T-helper 17 cell (primary cell): Measurements from ENCODE around the gene LMAN1. TPM values are rescaled to one million over a fixed set of nuclear protein-coding genes. Genes with fewer than 3 reads are reported as not detected.

Experiments used
- ATAC-seq: fragments of 150-1000 bp; cut with Tn5 transposase; 2 replicates; pipeline ENCODE4 v1.10.0; 2021; ENCODE audit warnings: mild to moderate bottlenecking, moderate library complexity
- DNase-seq, 3 donors: peaks; one replicate each; pipeline versions ENCODE4 v3.0.0 to v3.0.0-alpha.2; 2020 to 2021
- H3K9me3 ChIP-seq: one replicate; pipeline ENCODE4 v1.7.0; 2013; ENCODE audit warnings: low read length, mild to moderate bottlenecking; ENCODE audit not compliant: control insufficient read depth, poor library complexity, severe bottlenecking
- H3K27ac Mint-ChIP-seq: one replicate; pipeline ENCODE4 v1.8.0; 2022; ENCODE audit warnings: mild to moderate bottlenecking, moderate library complexity, mixed read lengths
- H3K27me3 Mint-ChIP-seq: one replicate; pipeline ENCODE4 v1.8.0; 2022; ENCODE audit warnings: mixed read lengths
- H3K36me3 Mint-ChIP-seq: one replicate; pipeline ENCODE4 v1.8.0; 2022; ENCODE audit warnings: low read depth, mixed read lengths
- H3K4me1 Mint-ChIP-seq: one replicate; pipeline ENCODE4 v1.8.0; 2022; ENCODE audit warnings: mild to moderate bottlenecking, mixed read lengths
- H3K4me3 Mint-ChIP-seq: one replicate; pipeline ENCODE4 v1.8.0; 2022; ENCODE audit warnings: mild to moderate bottlenecking, moderate library complexity, mixed read lengths
- total RNA-seq, 4 donors: library from RNA in 2 of 4; stranded (reverse) in 2 of 4; gene quantifications; one replicate each; pipeline ENCODE4 v1.2.3 and lab custom pipeline; 2022 to 2026

The LMAN1 gene, protein sequence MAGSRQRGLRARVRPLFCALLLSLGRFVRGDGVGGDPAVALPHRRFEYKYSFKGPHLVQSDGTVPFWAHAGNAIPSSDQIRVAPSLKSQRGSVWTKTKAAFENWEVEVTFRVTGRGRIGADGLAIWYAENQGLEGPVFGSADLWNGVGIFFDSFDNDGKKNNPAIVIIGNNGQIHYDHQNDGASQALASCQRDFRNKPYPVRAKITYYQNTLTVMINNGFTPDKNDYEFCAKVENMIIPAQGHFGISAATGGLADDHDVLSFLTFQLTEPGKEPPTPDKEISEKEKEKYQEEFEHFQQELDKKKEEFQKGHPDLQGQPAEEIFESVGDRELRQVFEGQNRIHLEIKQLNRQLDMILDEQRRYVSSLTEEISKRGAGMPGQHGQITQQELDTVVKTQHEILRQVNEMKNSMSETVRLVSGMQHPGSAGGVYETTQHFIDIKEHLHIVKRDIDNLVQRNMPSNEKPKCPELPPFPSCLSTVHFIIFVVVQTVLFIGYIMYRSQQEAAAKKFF
- total RNA-seq = 10 to 100 TPM; 47.2 to 58.1 TPM
- total RNA-seq (lab: John Stamatoyannopoulos, UW) = 68.5 to 123 reads per million in 2 donors

DNA sequence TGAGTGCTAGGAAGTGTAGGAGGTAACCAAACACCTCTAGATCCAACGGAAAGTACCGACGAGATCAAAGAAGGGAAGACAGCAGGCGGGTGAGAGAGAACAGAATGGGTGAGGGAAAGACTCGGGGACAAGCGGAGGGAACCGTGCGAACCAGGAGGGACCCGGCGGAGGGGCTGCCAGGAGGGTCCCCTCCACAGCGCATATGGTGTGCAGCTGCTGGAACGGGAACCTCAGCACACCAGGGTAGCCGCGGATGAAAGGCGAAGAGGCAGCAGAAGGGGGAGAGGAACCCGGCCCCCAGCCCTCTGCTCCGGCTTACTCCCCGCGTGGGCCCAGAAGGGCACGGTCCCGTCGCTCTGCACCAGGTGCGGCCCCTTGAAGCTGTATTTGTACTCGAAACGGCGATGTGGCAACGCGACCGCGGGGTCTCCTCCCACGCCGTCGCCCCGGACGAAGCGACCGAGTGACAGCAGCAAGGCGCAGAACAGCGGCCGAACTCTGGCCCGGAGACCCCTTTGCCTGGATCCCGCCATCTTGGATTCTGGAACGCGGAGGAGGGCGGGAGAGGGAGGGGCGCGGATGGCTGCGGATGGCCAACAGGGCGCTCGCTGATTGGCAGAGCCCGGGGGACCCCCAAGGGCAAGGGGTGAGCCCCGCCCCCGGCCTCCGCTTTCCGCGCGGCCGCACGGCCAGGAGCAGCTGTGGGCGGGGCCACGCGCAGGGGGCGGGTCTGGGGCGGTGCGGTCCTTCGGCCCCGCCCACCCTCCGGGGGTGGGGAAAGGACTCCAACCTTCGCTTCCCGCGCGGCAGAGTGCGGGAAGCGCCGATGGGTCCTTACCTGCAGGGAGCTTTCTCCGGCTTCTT lies at the start of gene LMAN1:
LMAN1 (minus strand) TSS at position 554 of the 864 bp plus-strand sequence; CDS start at position 533, 21 bp downstream.
- H3K4me1 Mint-ChIP-seq = peaks cover 17% of the 10 kb centered on the region
- peak within 1 kb of the TSS; percentile 98 for H3K27ac Mint-ChIP-seq
- H3K36me3 Mint-ChIP-seq = peaks cover 3% of the 10 kb centered on the region

GRCh38 chr18:59402432-59403090 lies 43.5 kb upstream of the LMAN1 start:
- no peaks in the 10 kb centered on the region for H3K36me3 Mint-ChIP-seq
- no peak overlapping the region for H3K4me3 Mint-ChIP-seq

More for the DNA sequence above, at the start of gene LMAN1:
- peak; percentile 84 to 94 (median 90) for DNase-seq
- no peaks in the 10 kb centered on the region for H3K9me3 ChIP-seq
- ATAC-seq = peak; percentile 87
- Mint-ChIP-seq H3K27me3 (no peaks in the 10 kb centered on the region), H3K4me3 (peak within 1 kb of the TSS; percentile 100)

DNA sequence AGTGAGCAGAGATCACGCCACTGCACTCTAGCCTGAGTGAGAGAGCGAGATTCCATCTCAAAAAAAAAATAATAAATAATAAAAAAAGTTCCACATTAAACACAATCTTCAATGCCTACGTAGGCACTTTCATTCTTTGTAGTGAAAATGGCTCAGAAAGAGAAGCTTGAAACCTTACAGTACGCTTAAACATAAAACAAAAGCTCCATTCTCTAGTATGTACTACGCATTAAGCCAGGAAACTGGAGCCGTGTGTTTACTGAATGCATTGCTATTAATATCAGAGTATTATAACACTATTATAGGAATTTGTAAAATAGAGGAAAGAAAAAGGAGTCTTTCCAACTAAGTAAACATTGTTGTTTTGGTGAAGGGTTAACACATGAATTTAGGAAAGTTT lies 41.3 kb upstream of the LMAN1 start:
- DNase-seq (no peak), ATAC-seq (no peak)
- no peaks in the 10 kb centered on the region for H3K9me3 ChIP-seq
- Mint-ChIP-seq H3K36me3 (peaks cover 2% of the 10 kb centered on the region), H3K4me3 (no peak overlapping the region), H3K27me3 (peaks cover 22% of the 10 kb centered on the region), H3K27ac (no peak overlapping the region), H3K4me1 (peaks cover 10% of the 10 kb centered on the region)

More at GRCh38 chr18:59402432-59403090, 43.5 kb upstream of the LMAN1 start:
- Mint-ChIP-seq H3K27me3 (peaks cover 9% of the 10 kb centered on the region), H3K27ac (no peak overlapping the region), H3K4me1 (peaks cover 3% of the 10 kb centered on the region)
- no peaks in the 10 kb centered on the region for H3K9me3 ChIP-seq
- peak; percentile 97 for ATAC-seq
- peak; percentile 31 to 56 (median 38) for DNase-seq

- ATAC-seq (no peak), DNase-seq (no peak)
- Mint-ChIP-seq H3K27ac (peak overlapping the region; percentile 45), H3K4me1 (peaks cover 14% of the 10 kb centered on the region), H3K27me3 (peaks cover 50% of the 10 kb centered on the region), H3K36me3 (peaks cover 7% of the 10 kb centered on the region), H3K4me3 (peak overlapping the region; percentile 26)
- no peaks in the 10 kb centered on the region for H3K9me3 ChIP-seq
Measured at GRCh38 chr18:59395226-59396175, 36.4 kb upstream of the LMAN1 start.

GRCh38 chr18:59393381-59393780 lies 34.3 kb upstream of the LMAN1 start:
- Mint-ChIP-seq H3K4me3 (no peak overlapping the region), H3K27ac (no peak overlapping the region)
- no peak for ATAC-seq

DNA sequence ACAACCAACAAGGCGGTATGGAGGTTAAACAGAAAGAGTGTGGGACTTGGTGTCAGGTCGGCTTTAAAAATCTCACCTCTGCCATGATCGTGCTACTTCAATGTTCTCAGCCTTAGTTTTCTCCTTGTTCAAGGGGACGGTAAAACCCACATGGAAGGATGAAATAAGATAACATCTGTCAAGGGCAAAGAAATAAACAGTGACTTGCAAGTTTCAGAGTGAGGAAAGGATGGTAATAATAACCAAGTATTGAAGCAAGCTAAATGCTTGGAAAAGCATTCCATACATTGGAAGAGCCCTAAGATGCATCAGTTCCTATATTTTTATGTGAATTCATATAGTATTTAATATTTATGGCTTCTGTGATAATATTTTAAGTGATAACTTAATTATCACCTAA lies 29.8 kb upstream of the LMAN1 start:
- ATAC-seq (no peak), DNase-seq (no peak)
- no peaks in the 10 kb centered on the region for H3K36me3 Mint-ChIP-seq
- no peak overlapping the region for H3K27ac Mint-ChIP-seq
- no peaks in the 10 kb centered on the region for H3K9me3 ChIP-seq
- peaks cover 30% of the 10 kb centered on the region for H3K27me3 Mint-ChIP-seq
- peaks cover 2% of the 10 kb centered on the region for H3K4me1 Mint-ChIP-seq
- H3K4me3 Mint-ChIP-seq = no peak overlapping the region

More at GRCh38 chr18:59393381-59393780, 34.3 kb upstream of the LMAN1 start:
- Mint-ChIP-seq H3K36me3 (peaks cover 7% of the 10 kb centered on the region), H3K27me3 (peaks cover 50% of the 10 kb centered on the region), H3K4me1 (peaks cover 14% of the 10 kb centered on the region)
- H3K9me3 ChIP-seq = no peaks in the 10 kb centered on the region
- DNase-seq = no peak

DNA sequence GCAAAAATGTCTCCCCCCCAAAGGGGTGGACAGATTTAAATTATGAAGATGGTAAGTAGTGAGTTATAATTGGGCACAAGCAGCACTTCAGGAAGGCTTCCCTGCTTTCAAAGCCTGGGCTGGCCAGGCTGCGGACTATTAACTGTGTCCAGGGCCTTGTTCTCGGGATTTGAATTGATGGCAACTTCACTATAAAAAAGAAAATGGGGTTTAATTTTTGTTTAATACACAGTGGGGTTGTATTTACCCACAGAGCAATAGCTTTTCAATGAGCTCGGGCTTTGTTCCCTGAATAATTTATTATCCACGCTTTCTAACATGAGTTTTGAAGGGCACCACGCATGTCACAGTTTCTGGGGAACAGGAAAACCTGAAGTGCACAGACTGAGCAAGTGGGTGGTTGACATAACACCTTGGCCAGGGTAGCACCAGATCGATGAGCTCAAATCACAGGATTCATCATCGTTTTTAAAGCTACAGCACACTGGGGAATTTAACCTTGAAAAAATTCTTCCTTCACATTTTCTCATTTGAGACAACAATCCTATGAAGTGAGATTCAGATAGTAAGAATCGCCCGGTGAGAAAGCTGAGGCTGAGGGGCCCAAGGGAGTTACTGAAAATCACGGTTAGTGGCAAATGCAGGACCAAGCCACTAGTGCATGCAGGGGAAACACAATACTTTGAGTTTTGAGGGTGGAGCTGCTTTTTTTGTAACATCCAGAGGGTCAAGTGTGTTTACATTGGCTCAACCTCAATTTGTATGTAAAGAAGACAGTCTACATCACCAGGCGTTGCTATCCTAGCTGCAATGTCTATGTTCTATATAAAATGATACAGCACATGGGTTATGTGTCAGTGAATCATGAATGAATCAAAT lies 28.9 kb upstream of the LMAN1 start:
- Mint-ChIP-seq H3K36me3 (no peaks in the 10 kb centered on the region), H3K4me1 (peaks cover 2% of the 10 kb centered on the region), H3K27ac (no peak overlapping the region), H3K27me3 (peaks cover 23% of the 10 kb centered on the region), H3K4me3 (no peak overlapping the region)
- no peaks in the 10 kb centered on the region for H3K9me3 ChIP-seq
- ATAC-seq (no peak), DNase-seq (no peak)

DNA sequence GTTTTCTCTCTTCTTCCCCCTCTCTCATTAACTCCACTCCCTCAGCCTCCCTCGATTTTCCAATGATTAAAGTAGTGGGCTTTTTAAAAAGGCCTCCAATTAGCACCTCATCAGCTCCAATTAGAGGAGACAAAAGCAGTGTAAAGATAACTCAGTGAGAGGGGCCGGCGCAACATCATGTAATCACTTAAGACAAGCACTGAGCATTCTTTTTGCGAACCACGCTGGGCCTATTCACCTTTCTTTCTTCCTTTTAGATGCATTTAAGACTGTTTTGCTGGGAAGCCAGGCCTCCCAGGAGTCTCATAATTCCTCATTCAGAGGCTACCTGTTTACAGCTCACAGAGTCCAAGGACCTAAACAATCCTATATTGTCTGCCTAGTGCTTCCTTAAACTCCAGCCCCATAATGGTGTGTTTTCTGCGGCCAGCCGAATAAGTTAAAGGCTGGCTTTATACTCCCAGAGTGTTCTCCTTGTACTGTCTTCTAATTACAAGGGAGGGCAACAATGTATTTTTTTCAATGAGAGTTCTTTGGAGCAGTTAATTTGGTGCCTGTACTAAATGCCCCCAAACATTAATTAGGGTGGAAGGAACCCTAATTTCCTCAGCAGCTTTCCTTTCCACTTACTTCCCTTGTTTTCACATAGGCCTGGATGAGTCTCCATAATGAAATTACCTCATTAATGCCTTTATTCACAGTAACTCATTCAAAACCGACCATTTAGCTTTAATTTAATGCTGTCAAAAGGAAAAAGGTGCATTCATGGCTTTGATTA lies 28.0 kb upstream of the LMAN1 start:
- Mint-ChIP-seq H3K4me1 (no peaks in the 10 kb centered on the region), H3K36me3 (no peaks in the 10 kb centered on the region), H3K4me3 (peak overlapping the region; percentile 7), H3K27me3 (peaks cover 15% of the 10 kb centered on the region), H3K27ac (no peak overlapping the region)
- no peak for ATAC-seq
- H3K9me3 ChIP-seq = no peaks in the 10 kb centered on the region
- no peak for DNase-seq

GRCh38 chr18:59385191-59385590 lies 26.1 kb upstream of the LMAN1 start:
- DNase-seq = no peak
- H3K27ac Mint-ChIP-seq = no peak overlapping the region
- no peaks in the 10 kb centered on the region for H3K9me3 ChIP-seq
- H3K4me1 Mint-ChIP-seq = no peaks in the 10 kb centered on the region
- no peak overlapping the region for H3K4me3 Mint-ChIP-seq
- H3K27me3 Mint-ChIP-seq = peaks cover 28% of the 10 kb centered on the region
- H3K36me3 Mint-ChIP-seq = peaks cover 2% of the 10 kb centered on the region
- no peak for ATAC-seq

- ATAC-seq (no peak), DNase-seq (no peak)
- no peak overlapping the region for H3K4me3 Mint-ChIP-seq
- H3K4me1 Mint-ChIP-seq = no peaks in the 10 kb centered on the region
- H3K27me3 Mint-ChIP-seq = peaks cover 42% of the 10 kb centered on the region
- H3K9me3 ChIP-seq = no peaks in the 10 kb centered on the region
- H3K27ac Mint-ChIP-seq = no peak overlapping the region
- peaks cover 5% of the 10 kb centered on the region for H3K36me3 Mint-ChIP-seq
Measured at GRCh38 chr18:59383851-59384250, 24.8 kb upstream of the LMAN1 start.

- DNase-seq (no peak), ATAC-seq (no peak)
- Mint-ChIP-seq H3K27me3 (peaks cover 56% of the 10 kb centered on the region), H3K27ac (no peak overlapping the region), H3K4me1 (no peaks in the 10 kb centered on the region), H3K4me3 (no peak overlapping the region), H3K36me3 (peaks cover 5% of the 10 kb centered on the region)
- no peaks in the 10 kb centered on the region for H3K9me3 ChIP-seq
Measured at GRCh38 chr18:59382383-59382782, 23.3 kb upstream of the LMAN1 start.
